CD4-positive, alpha-beta T cell treated with Interleukin-21 for 1 hour (primary cell): ENCODE data around the gene HMG20A.

Source experiments
- DNase-seq: peaks from one replicate; pipeline ENCODE4 v3.0.0-alpha.2; 2020

The HMG20A gene

GRCh38 chr15:77525907-77526594 is 105.4 kb downstream of the HMG20A start:
- no peak for DNase-seq

GRCh38 chr15:77526595-77527163 is 106.0 kb downstream of the HMG20A start:
- DNase-seq: no peak

- no peak for DNase-seq
Observed at GRCh38 chr15:77527164-77527778, 106.6 kb downstream of the HMG20A start.

DNA sequence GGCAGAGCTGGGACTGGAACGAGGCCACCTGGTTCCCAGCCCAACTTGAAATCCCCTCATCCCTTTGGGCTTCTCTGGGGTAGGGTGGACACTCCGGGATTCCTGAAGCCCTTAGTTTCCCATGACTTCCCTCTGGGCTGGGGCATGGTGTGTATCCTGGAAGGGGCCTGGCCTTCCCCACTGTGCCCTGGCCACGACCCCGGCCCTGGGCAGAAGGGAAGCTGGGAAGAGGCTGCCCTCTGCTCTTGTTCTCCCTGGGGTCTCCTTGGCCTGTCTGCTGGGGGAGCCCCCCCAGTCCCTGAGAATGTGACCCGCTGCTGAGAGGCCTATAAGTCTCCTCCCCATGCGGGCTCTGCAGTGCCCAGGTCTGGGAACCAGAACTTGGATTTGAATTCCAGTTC is 107.1 kb downstream of the HMG20A start:
- DNase-seq: no peak

- no peak for DNase-seq
Observed at GRCh38 chr15:77528290-77528967, 107.7 kb downstream of the HMG20A start.

DNA sequence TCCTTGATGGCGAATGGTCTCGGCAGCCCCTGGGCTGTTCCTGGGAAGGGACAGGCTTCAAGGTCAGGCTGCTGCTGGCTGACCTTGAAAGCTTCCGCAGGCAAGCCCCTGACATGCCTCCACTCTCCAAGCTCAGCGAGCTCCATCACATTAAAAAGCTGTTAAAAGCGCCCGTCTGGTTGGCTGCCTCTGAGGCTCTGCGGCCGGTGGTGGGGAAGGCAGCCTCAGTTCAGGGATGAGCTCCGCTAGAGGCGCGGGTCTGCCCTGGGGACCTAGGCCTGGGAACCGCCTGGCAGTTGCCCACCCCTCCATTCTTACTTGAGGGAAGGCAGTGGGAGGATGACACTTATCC is 108.3 kb downstream of the HMG20A start:
- no peak for DNase-seq

DNA sequence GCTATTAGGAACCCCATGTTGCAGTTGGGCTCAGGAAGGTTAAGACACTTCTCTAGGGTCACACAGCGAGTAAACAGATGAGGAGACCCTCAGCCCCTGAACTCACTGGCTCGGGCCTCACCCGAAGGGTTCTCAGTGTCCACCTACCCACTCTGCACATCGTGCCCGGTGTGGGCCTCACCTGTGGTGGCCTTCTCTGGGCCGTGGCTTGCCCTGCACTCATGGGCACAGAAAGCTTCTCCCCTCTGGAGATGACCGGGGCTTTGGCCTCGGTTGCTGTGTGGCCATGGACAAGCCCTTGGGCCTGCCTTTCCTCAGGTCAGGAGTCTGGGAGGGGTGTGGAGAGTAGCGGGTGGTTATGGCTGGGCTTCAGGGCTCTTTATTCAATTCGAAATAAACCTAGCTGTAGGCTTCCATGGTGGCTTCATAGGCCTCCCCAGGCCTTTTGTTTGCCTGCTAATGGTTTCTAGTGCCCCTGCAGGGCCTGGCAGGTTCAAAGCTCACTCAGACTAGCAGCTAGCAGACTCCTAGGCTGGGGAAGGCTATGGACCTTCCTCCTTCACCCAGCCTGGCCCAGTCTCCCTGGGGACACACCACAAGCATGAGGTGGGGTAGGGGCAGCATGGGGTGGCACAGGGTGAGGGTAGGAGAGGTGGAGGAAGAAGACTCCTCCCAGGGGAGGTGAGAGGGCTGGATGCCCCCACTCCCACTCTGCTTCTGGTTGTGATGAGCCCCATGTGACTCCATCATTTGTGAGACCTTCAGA is 108.9 kb downstream of the HMG20A start:
- DNase-seq: no peak

- DNase-seq: no peak
Observed at GRCh38 chr15:77530576-77530975, 109.9 kb downstream of the HMG20A start.

DNA sequence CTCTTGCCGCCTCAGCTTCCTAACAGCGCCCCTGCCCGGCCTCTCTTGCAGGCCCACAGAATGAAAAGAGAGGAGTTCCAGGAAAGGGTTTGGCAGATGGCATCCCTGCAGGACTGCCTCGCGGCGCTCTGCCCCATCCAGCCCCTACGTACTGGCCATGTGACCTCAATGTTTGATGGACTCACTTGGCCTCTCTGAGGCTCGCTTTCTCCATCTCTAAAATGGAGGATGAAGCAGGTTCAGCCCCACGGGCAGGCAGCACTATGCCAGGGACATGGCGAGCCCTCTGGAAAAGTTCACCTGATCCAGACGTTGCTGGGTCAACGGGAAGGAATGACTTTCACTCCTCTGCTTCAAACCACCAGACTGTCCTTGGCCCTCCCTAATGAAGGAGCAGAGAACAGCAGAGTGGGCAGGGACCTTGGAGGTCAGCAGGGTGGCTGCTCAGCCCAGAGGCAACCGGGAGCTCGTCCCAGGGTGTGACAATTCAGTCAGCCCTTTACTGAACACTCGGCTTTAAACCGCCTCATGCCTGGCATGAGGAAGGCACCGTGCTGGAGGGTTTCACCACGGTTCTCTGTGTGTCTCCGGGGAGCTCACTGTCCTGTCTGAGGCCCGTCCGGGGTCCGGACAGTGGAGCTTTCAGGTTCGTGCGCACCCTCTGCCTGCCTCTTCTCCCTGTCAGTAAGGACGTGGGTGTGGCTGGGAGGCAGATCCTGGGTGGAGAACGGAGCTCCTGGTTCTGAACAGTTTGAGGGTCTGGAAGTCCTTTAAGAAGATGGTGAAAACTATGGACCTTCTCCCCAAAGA is 110.7 kb downstream of the HMG20A start:
- DNase-seq: no peak

- DNase-seq: no peak
Observed at GRCh38 chr15:77532067-77532710, 111.5 kb downstream of the HMG20A start.

- no peak for DNase-seq
Observed at GRCh38 chr15:77532846-77533245, 112.2 kb downstream of the HMG20A start.

- no peak for DNase-seq
Observed at GRCh38 chr15:77533578-77534430, 113.1 kb downstream of the HMG20A start.
